Thoracic aorta (tissue), 2 donors: ENCODE results near the gene DACH1. TPM values are rescaled to one million over a fixed set of nuclear protein-coding genes. Genes with fewer than 3 reads are reported as not detected.

Source experiments
- ATAC-seq: fragments of 150-250 bp; one replicate; pipeline ENCODE4 v1.8.0; 2017; ENCODE audit warnings: low read depth; ENCODE audit not compliant: insufficient number of reproducible peaks, low FRiP score
- DNase-seq: peaks from one replicate; pipeline ENCODE4 v3.0.0-alpha.2; 2020; ENCODE audit warnings: low spot score
- H3K27ac ChIP-seq, 2 donors: fragments of 200-600 bp; sonication (generic); 1 replicate in 1 of 2; 2 replicates in 1 of 2; pipeline ENCODE4 v1.5.1; 2016; ENCODE audit warnings: mild to moderate bottlenecking in 2 of 2, moderate library complexity in 2 of 2
- H3K27me3 ChIP-seq: fragments of 200-600 bp; sonication (generic); replicated peaks from 2 replicates; pipeline ENCODE4 v1.6.0; 2016; ENCODE audit warnings: mild to moderate bottlenecking; ENCODE audit not compliant: insufficient read depth
- H3K36me3 ChIP-seq: fragments of 200-600 bp; sonication (generic); one replicate; pipeline ENCODE4 v1.5.1; 2016
- H3K4me1 ChIP-seq, 2 donors: fragments of 200-600 bp; sonication (generic); 1 replicate in 1 of 2; 2 replicates in 1 of 2; pipeline versions ENCODE4 v1.5.1 to v1.6.0; 2016; ENCODE audit warnings: low read depth in 2 of 2, mild to moderate bottlenecking in 1 of 2; ENCODE audit not compliant: control insufficient read depth in 1 of 2
- H3K4me3 ChIP-seq: fragments of 200-600 bp; sonication (generic); 2 replicates; pipeline ENCODE4 v1.5.1; 2016; ENCODE audit warnings: mild to moderate bottlenecking
- H3K9me3 ChIP-seq: fragments of 200-600 bp; sonication (generic); 2 replicates; pipeline ENCODE4 v1.5.1; 2016
- CTCF ChIP-seq: fragments of 200-600 bp; sonication (generic); IDR thresholded peaks from one replicate; pipeline ENCODE4 v1.5.1; 2019; ENCODE audit warnings: antibody characterized with exemption
- total RNA-seq, 2 donors: library from RNA; depleted of rRNA; stranded (reverse); fragments of >200 nt; gene quantifications; one replicate each; pipeline versions ENCODE4 v1.1.0 to v1.2.3, GENCODE V29; 2016

The DACH1 gene
- total RNA-seq, 2 donors from 2014 or later = 0.14 to 1.3 TPM

- H3K4me1 ChIP-seq = no peaks in the 10 kb centered on the region
- no peak overlapping the region for H3K27ac ChIP-seq
- no peaks in the 10 kb centered on the region for H3K36me3 ChIP-seq
- H3K27me3 ChIP-seq = no peaks in the 10 kb centered on the region
- no peaks in the 10 kb centered on the region for H3K9me3 ChIP-seq
- no peak overlapping the region for H3K4me3 ChIP-seq
- DNase-seq = no peak
- ATAC-seq = no peak
- no peak for TF ChIP-seq CTCF
Measured at GRCh38 chr13:71583581-71583980, 283.4 kb downstream of the DACH1 start.

DNA sequence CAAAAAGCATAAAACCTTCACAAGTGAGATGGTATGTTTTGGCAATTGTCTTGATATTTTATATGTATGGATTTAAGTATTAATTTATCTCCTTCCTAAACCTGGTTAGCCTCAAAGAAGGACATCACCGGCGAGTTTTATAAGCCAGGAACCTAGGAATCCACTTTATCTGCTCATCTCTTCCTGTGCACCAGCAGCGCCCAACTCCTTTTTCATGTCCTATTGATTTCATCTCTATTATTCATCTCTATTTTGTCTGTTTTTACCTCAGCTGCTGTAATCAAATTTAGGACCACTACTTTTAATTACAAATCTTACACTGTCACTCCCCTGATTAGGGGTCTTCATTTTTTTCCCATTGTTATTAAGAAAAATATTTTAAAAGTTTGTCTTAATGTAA is 286.4 kb downstream of the DACH1 start:
- Histone ChIP-seq H3K27me3 (no peaks in the 10 kb centered on the region), H3K27ac (no peak overlapping the region), H3K36me3 (no peaks in the 10 kb centered on the region), H3K4me3 (no peak overlapping the region), H3K9me3 (no peaks in the 10 kb centered on the region), H3K4me1 (no peaks in the 10 kb centered on the region)
- no peak for TF ChIP-seq CTCF
- DNase-seq (no peak), ATAC-seq (no peak)

GRCh38 chr13:71578048-71578447 is 289.0 kb downstream of the DACH1 start:
- no peak for TF ChIP-seq CTCF
- DNase-seq = no peak
- no peaks in the 10 kb centered on the region for H3K9me3 ChIP-seq
- H3K4me1 ChIP-seq = no peaks in the 10 kb centered on the region
- no peak overlapping the region for H3K4me3 ChIP-seq
- no peaks in the 10 kb centered on the region for H3K27me3 ChIP-seq
- no peaks in the 10 kb centered on the region for H3K36me3 ChIP-seq
- no peak for ATAC-seq
- H3K27ac ChIP-seq = no peak overlapping the region

DNA sequence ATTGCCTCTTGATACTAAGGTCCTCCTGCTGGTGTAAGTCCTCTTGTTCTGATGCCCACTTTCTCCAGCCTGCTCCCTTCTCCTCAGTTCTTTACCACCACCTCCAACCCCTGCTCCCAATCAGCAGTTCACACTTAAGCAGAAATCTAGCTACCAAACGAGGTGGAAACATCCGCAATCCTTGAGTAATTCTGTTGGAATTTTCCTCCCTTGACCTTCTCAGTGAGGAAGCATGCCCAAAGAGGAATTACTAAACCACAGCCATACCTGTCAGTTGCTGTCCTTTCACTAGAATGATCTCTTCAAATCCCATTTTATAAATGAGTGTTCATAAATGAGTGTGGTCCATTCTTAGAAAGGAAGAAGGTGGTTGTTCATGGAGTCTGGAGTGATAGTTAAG is 289.9 kb downstream of the DACH1 start:
- H3K27ac ChIP-seq = no peak overlapping the region
- no peak for ATAC-seq
- no peaks in the 10 kb centered on the region for H3K36me3 ChIP-seq
- no peaks in the 10 kb centered on the region for H3K9me3 ChIP-seq
- no peak for TF ChIP-seq CTCF
- DNase-seq = no peak
- H3K27me3 ChIP-seq = no peaks in the 10 kb centered on the region
- H3K4me3 ChIP-seq = no peak overlapping the region
- no peaks in the 10 kb centered on the region for H3K4me1 ChIP-seq

DNA sequence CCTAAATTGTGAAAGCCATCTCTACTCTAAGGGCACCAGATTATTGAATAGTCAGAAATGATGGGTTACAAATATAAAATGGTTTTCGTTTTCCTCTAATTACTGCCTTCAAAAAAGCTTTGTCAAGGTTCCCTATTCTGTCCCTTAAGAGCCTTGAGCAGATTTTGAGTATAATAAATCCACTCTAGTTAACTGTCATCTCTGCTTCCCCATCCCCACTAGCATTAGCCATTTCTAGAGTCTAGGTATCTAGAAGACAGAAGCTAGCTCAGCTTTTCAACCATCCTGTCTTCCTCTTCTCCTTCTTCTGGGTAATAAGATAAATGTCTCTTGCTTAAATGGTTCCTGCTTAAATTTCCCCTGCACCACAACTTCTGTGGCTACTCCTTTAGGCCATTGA is 290.4 kb downstream of the DACH1 start:
- Histone ChIP-seq H3K4me3 (no peak overlapping the region), H3K9me3 (no peaks in the 10 kb centered on the region), H3K27ac (no peak overlapping the region), H3K36me3 (no peaks in the 10 kb centered on the region), H3K4me1 (no peaks in the 10 kb centered on the region), H3K27me3 (no peaks in the 10 kb centered on the region)
- DNase-seq = no peak
- no peak for TF ChIP-seq CTCF
- ATAC-seq = no peak
